Caki2 (cell line): ENCODE results near the gene TNIP1. TPM values are rescaled to one million over a fixed set of nuclear protein-coding genes. Genes with fewer than 3 reads are reported as not detected.

Experiments used
- DNase-seq: peaks from one replicate; pipeline ENCODE4 v3.0.0-alpha.2; 2015; ENCODE audit warnings: low read depth
- in situ Hi-C: cut with HindIII; loops from 2 replicates; pipeline ENCODE4 v1.10.0; 2016; ENCODE audit warnings: low sequenced_read_pairs, low pct_unique_long_range_greater_than_20kb, mixed read lengths
- total RNA-seq: library from RNA; depleted of rRNA; stranded (reverse); fragments of >200 nt; shearing (Covaris generic); gene quantifications from 2 replicates; pipeline ENCODE4 v1.2.3, GENCODE V29; 2014; ENCODE audit warnings: low replicate concordance

TNIP1 gene
- total RNA-seq, 1 experiment from 2014 or later, result 176 TPM

DNA sequence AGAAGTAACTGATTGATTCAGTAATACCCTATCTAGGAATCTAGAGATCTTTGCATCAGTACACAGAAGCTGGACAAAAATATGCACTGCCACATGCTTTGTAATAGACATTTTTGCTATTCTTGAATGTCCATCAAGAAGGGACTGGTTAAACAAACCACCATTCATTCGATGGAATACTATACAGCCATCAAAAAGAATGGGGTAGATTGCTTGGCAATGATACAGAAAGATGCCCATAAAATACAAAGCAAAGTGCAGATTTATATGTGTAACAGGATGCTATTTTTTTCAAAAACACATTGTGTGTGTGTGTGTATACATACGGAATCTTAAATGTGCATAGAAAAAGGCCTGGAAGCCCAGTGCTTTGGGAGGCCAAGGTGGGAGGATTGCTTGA lies 7.6 kb downstream of the TNIP1 start:
- DNase-seq, result no peak
- in situ Hi-C loops, result no loop called here

DNA sequence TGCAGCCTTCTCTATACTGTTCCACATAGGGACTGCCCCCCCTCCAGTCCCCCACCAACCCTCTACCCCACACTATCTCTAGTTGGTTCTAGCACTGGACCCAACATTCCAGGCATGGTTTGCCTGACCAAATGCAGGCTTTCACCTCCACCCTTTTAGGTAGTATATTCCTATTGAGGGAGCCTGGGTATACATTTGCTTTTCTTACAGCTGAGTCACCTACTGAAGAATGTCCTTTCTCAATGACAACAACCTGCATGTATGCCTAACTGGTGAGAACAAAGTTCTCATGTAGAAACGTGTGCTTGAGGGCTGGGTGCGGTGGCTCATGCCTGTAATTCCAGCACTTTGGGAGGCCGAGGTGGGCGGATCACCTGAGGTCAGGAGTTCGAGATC lies 8.2 kb downstream of the TNIP1 start:
- peak; percentile 71 for DNase-seq
- in situ Hi-C loops, result no loop called here

DNA sequence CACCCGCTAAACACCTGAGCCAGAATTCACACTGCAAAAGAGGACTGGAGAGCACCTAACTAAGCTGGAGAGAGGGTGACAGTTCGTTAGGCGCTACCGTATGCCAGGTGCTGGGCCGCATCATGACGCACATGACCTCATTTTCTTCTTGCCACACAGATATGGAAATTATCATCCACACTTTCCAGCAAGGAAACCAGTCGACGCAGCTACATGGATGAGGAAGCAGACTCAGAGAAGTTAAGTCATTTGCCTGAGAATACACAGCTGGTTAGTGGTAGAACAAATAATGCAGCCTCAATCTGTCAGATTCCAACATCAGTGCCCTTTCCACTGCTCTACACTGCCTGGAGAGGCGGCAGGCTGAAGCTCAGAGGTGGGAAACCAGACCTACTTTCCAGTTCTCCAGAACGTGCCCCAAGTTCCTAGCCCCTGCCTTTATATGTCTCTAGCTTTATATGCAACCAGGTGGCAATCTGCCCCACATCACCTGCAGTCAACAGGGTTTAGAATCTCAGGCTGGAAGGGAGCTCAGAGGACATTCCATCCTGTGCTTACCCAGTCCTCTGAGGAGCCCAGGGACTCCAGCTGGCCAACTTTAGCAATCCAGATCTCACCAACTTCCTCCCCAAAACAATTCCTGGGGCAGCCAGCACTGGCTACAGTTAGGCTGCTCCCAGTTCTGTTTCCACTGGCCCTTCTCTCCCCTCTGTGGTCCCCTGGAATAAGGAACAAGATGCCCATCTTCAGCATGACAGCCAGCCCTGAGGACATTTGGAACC lies 8.8 kb downstream of the TNIP1 start:
- DNase-seq, result no peak
- in situ Hi-C loops, result no loop called here

GRCh38 chr5:151071021-151071420 lies 9.8 kb downstream of the TNIP1 start:
- in situ Hi-C loops, result no loop called here

GRCh38 chr5:151070449-151070848 lies 10.4 kb downstream of the TNIP1 start:
- in situ Hi-C loops, result no loop called here
- DNase-seq, result no peak

More at GRCh38 chr5:151071021-151071420, 9.8 kb downstream of the TNIP1 start:
- DNase-seq, result no peak

DNA sequence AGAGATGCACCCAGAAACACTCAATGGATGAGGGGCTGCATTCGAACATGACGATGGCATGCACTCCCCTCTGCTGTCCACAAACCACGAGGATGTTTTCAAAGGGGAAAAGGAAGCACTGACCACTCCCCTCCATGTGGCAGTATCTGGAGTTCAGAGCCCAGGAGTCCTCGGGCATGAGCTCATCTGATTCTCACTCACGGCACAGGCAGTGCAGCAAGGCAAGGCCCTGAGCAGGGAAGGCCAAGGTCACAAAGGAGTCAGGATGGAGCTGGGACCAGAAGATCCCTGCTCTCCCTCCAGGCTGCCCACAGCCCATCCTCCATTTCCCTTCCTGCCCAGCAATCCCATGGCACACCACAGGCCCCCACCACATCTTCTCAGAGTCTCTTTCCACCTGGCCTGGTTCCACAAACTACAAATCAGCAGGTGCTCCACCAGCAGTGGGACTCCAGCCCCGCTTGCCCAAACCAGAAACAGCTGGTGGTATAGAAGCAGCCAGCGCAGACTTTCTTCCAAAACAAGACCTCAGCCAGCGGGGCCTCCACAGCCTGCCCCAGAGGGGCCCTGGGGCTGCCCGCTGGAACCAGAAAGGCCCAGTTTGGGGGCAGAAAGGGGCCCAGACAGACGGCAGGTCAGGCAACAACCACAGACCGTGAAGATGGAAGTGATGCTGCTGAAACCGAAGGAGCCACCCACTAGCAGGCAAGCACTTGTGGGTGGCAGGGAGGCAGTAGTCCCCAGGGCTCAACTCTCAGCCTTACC lies 12.2 kb downstream of the TNIP1 start:
- DNase-seq, result peak; percentile 82
- in situ Hi-C loops, result no loop called here

DNA sequence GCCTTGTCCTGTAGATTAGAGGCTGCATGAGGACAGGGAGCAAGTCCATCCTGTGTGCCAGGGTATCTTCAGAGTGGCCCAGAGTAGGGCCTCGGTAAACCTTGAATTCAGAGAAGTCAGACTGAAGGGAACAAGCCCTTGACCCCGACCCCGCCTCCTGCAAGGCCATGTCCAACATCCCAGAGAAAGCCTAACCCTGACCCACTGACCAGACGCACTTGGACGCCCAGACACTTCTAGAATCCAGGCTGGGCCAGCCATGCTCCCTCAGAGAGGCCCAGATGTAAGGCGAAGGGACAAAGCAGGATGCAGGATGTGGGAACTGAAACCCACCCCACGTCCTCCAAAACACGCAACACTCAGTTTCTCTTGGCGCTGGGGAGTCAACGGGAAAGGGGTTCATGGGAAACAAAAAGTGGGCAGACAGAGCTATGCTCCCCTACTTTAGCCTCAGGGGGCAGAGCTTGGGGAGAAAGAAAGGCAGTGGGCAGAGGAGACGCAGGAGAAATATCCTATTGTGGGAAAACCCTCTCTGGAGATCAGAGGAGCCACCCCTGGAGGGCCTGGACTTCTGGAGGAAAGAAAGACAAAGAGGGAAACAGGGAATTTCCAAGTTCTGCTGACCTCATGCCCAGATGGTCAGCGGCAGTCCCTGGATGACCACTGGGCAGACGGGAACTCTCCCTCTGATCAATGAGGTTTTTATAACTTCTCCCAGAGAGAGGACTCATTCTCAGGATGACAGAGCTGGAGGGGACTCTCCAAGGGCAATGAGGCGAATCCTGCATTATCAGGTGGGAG lies 13.0 kb downstream of the TNIP1 start:
- in situ Hi-C loops, result no loop called here

GRCh38 chr5:151066920-151067319 lies 13.9 kb downstream of the TNIP1 start:
- DNase-seq, result no peak
- in situ Hi-C loops, result no loop called here

More for the DNA sequence above, 13.0 kb downstream of the TNIP1 start:
- no peak for DNase-seq

DNA sequence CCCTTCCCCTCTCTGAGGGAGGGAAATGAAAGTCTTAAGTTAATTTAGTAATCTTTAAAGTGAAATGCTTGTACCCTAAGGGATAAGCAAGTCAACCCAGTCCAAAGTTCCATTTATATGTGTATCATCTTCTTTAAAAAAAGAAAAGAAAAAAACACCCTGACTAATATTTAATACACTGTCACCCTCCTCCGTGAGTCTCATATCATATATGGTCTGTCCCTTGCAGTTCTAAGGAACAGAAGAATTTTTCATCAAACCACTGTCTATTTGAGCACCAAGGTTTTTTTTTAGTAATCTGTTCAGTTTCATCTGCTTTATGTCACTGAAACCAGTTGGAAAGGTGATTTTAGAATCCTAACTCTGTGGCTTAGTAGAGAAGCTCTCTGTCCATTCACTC lies 15.2 kb downstream of the TNIP1 start:
- in situ Hi-C loops, result no loop called here
- DNase-seq, result no peak

DNA sequence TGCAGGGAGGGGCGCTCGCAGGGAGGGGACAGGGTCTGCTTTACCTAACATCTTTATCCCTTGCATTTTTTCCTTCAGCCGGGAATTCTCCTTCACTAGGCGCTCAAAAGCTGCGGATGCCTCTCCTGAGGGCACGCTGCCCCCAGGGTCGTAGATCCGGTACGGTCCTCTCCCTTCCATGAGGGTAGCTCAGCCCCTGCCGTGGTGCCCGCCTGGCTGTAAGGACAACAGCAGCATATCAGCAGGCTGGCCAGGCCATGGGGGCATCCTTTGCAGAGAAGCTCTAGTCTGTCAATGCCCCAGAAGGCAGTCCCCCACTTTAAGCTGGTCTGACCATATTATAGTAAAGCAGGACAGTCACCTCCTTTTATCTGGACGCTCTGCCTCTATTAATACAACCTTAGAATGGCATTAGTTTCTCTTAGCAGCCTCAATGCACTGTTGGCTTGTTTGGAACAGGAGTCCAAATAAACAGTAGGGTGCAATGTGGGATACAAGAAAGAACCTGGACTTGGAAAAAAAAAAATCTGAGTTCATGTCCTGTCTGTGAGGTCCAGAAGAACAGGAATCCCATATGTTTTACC lies 15.8 kb downstream of the TNIP1 start:
- no peak for DNase-seq
- in situ Hi-C loops, result no loop called here

DNA sequence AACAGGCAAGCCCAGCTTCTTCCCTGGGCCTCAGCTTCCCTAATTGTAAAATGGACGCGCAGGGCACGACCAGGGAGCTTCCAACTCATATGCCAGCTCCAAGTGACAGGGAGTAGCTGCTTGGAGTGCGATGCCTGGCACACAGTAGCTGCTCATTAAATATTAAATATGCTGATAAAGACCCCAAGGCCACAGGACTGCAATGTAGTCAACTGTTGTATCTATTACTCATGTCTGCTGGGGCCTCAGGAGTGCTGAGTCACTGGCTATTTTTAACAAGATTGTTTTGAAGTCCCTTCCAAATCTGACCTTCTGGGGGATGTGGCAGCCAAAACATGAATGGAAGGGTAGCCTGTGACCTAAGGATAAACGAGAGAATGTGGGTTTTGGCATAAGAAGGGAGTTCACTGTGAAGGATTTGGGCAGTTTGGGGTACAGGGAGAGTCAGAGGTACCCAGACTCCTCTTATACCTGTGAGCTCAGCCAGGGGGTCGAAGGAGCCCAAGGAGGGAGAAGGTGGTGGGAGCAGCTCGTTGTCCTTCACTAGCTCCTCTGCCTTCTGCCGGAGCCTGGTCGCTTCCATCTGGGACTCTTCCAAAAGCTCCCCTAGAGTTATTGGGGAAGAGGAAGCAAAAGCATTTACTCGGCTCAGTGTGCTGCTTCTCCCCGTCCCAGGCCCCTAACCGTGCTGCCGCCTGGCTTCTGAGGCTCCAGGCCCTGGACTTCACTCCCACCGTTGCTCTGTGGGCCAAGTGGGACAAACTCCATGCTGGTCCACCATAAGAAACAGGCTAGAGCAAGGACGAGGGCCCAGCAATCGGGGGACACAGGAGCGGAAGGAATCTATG lies 17.5 kb downstream of the TNIP1 start:
- DNase-seq, result peak; percentile 59
- in situ Hi-C loops, result no loop called here

DNA sequence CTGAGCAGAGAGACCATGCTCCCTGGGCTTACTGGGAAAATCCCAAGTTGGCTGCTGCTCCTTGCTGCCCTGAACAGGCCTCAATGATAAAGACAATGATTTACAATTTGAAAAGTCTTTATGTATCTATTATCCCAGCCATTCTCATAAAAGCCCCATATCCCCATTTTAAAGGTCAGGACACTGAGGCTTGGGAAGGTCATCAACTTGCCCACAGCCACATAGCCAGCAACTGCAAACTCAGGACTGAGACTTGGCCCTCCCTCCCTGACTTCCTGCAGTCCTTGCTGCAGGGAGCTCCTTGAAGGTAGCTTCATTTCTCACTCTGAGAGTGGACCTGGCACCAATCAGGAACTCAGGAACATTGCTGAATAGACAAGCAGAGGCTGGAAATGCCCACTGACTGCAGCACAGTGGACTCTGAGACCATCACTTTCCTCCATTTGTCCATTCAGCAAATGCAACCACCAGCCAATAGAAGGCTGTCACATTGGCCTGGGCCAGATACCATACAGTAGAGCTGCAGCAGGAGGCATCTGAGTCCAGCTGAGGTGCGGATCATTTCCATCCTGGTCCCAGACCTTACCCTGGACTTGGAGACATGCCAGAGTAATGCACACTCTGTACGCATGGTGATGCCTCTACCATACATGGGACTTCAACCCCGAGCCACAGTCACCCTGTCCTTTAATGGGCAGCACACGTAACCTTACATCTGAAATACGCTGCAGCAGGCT lies 18.3 kb downstream of the TNIP1 start:
- in situ Hi-C loops, result no loop called here

DNA sequence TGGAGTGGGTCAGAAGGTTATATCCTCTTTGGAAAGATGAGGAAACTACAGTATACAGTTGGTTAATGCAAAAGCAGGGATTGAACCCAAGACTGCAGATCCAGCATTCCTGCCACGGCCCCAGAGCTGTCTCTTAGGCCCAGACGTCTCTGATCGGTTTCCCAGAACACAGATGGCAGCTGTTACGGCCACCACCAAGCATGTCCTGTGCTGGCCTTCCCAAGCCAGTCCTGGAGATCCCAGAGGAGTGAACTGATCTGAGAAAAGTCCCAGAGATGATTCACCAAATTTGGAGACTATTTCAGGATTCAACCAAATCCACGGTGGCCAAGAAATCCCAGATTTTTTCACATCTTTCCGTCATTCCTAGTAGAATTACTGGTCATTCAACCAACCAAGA lies 20.1 kb downstream of the TNIP1 start:
- DNase-seq, result no peak
- in situ Hi-C loops, result no loop called here

More for the DNA sequence above, 18.3 kb downstream of the TNIP1 start:
- DNase-seq, result no peak

DNA sequence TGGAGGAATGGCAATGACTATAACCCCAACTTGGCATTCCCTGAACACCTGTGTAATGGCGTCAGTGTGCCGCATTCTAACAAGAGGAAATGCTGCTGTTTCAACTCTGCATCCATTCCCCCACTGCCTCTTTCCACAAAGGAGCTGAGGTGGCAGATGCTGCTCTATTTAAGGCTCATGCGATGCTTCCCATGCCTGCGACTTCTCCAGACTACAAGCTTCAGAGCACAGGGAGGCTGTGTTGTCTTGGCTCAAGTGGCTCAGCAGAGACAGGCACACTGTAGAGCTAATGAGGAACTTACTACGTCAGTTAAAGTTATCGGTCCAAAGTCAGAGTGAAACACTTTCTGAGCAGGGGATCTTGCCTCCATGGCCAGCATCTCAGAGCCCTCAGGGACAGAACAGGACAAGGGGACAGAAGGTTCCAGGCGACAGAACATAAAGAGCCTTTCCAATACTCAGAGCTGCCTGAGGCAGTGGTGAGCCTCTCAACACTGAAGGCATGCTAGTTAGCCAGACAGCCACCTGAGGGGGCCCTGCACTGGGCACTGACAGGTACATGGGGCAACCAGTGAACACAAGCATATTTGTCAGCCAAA lies 21.8 kb downstream of the TNIP1 start:
- no peak for DNase-seq
- in situ Hi-C loops, result no loop called here

GRCh38 chr5:151058301-151058700 lies 22.5 kb downstream of the TNIP1 start:
- no peak for DNase-seq
- in situ Hi-C loops, result no loop called here

- in situ Hi-C loops, result no loop called here
- no peak for DNase-seq
Observed at GRCh38 chr5:151056379-151057325, 24.2 kb downstream of the TNIP1 start.
